AG10803 (cell line): ENCODE data around the gene DOCK8.
"Not testable (repeated sequence)": the region's sequence is repeated elsewhere in the genome, so short reads cannot be mapped to it uniquely, and the experiment has no call there.

Experiments
- DNase-seq: peaks from one replicate; pipeline ENCODE4 v3.0.0; 2010; ENCODE audit warnings: low read depth
- H3K4me3 ChIP-seq: 2 replicates; pipeline ENCODE4 v1.5.1; 2011; ENCODE audit warnings: mild to moderate bottlenecking, low read length, control low read depth
- TF ChIP-seq, protein P1 (sequence below): conservative IDR thresholded peaks from 2 replicates; pipeline ENCODE4 v1.5.1; 2011; ENCODE audit warnings: mild to moderate bottlenecking, low read length, control low read depth, inconsistent platforms

Gene DOCK8

DNA sequence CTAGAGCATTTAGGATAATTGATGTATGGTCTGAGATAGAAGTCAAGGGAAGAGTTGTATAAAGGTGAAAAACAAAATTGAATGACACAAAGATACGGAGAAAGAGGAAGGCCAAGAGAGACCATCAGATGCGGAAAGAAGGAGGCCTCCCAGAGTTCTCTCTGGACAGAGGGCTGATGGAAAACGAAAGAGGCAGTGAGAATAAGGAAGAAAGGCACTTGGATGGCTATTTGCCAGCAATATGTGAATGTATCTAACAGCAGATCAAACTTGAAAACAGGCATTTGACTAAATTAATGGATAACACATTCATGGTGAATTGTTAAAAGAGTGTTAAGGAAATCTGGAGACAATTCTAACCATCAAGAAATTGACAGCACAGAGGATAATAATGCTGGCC, 2.4 kb upstream of the DOCK8 start:
- no peak for DNase-seq
- TF ChIP-seq, protein P1, sequence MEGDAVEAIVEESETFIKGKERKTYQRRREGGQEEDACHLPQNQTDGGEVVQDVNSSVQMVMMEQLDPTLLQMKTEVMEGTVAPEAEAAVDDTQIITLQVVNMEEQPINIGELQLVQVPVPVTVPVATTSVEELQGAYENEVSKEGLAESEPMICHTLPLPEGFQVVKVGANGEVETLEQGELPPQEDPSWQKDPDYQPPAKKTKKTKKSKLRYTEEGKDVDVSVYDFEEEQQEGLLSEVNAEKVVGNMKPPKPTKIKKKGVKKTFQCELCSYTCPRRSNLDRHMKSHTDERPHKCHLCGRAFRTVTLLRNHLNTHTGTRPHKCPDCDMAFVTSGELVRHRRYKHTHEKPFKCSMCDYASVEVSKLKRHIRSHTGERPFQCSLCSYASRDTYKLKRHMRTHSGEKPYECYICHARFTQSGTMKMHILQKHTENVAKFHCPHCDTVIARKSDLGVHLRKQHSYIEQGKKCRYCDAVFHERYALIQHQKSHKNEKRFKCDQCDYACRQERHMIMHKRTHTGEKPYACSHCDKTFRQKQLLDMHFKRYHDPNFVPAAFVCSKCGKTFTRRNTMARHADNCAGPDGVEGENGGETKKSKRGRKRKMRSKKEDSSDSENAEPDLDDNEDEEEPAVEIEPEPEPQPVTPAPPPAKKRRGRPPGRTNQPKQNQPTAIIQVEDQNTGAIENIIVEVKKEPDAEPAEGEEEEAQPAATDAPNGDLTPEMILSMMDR, result no peak

DNA sequence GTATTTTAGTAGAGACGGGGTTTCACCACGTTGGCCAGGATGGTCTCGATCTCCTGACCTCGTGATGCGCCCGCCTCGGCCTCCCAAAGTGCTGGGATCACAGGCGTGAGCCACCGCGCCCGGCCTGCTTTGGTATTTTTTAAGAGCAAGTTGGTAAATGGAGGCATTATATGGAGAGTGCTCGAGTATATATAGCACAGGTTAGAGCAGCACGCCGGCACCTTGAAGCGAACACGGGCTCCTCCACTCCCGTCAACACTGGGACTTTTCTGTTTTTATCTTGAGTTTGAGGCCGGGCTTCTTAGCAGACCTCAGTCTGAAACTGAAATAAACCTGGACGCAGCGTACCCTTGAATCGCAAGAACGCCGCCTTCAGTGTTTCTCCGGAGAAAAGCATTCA, 764 bp upstream of the DOCK8 start:
- not testable (repeated sequence) for H3K4me3 ChIP-seq, DNase-seq

More for the DNA sequence above, 2.4 kb upstream of the DOCK8 start:
- no peak overlapping the region for H3K4me3 ChIP-seq

DNA sequence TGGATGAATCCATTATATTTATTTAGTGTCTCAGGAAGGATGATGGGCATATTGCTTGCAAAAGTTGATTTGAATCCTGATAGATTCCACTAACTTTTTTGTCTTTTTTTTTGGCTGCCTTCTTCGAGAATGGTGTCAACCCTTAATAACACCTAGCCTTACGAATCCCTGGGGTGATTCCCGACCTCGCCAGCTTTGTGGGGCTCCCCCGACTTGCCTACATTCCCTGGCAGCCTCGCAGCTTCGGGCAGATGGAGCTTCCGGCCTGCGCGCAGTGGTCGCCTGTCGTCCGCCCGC, 366 bp upstream of the DOCK8 start:
- no peak for DNase-seq
- TF ChIP-seq, protein P1, result no peak
- H3K4me3 ChIP-seq, result no peak overlapping the region

DNA sequence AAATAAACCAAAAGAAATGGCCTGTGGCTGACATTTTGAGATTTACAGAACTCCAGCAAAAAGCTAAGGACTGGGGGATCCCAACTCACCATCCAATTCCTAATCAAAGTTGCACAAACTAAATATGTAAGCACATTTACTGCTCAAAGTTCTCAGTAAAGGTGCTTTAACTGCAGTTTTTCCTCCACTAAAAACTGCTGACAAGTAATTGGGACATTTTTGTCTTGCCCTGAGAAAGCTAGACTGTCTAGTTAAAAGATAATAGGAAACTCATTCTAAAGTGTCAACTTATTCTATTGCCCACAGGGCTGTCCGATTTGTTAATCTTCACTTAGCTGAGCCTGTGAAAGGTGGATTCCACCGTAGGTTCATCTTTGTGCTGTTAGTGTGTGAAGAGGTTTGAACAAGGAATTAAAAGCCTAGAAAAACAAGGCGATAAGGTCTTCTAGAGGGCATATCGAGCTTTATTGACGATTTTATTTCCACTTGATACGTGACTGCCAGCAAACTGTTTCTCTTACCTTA, 1.0 kb downstream of the DOCK8 start:
- TF ChIP-seq, protein P1, result no peak
- no peak for DNase-seq
- H3K4me3 ChIP-seq, result no peak overlapping the region

DNA sequence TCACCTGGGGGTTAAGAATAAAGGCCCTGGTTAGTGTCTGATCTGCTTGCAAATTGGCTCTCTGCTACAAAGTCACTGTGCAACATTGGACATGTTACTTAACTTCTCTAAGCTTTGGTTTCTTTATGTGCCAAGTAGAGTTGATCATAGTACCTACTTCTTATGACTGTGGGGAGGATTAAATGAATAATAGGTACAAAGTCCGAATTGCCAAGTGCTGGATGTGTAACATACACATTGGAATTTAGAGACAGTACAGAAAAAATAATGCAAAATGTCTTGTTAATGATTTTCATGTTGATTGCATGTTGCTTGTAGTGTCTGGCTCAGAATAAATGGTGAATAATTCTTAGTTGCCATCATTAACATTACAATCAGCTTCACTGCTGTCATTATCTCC, 2.2 kb downstream of the DOCK8 start:
- TF ChIP-seq, protein P1, result no peak
- H3K4me3 ChIP-seq, result no peak overlapping the region
- no peak for DNase-seq

DNA sequence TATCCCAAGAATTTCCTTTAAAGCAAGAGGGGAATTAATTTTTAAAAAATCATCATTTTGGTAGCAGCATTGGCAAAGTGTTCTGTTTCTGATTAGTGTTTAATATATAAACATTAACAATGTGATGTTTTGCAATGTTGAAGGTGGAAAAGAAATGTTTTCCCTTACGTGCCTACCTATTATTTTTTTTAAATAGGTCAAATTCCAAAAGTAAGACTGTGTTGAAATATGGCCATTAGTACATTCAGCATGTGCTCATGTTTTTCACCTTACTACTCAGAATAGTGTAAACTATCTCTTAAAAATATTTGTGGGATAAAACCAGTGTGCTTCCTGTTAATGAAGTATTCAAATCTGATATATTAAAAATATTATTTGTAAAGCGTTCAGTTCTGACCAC, 3.3 kb downstream of the DOCK8 start:
- TF ChIP-seq, protein P1, result no peak
- H3K4me3 ChIP-seq, result no peak overlapping the region
- no peak for DNase-seq

DNA sequence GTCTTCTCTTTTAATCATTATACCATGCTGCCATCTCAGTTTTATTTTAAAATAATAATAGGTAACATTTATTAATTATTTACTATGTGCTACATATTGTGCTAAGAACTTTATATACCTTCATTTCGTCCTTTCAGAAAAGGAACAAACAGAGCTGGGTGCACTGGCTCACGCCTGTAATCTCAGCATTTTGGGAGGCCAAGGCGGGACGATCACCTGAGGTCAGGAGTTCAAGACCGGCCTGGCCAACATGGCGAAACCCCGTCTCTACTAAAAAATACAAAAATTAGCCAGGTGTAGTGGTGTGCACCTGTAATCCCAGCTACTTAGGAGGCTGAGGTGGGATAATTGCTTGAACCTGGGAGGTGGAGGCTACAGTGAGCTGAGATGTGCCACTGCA, 4.4 kb downstream of the DOCK8 start:
- DNase-seq, H3K4me3 ChIP-seq: not testable (repeated sequence)

DNA sequence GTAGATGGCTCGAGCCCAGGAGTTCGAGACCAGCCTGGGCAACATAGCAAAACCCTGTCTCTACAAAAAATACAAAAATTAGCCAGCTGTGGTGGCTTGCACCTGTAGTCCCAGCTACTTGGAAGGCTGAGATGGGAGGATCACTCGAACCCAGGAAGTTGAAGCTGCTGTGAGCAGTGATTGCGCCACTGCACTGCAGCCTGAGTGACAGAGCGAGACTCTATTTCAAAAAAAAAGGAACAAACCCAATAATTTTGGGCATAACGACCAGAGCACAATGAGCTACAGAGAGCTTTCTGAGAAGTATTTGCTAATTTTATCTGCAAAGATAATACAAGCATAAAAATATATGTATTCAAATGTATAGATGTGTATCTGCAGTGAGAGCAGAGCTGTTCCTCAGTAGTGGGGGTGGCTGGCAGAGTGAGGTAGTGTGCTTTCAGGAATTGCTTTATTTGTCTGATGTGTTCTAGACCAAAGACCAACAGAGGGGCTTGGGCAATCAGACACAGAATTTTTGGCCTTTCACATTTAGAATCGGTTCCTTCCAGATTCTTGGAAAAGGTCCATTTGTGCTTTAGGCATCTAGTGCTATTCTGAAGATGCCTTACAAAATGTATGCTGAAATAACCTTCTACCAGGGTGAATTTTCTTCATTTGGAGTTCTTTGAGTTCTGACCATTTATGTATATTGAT, 5.2 kb downstream of the DOCK8 start:
- H3K4me3 ChIP-seq, result no peak overlapping the region
- TF ChIP-seq, protein P1, result no peak
- DNase-seq, result no peak
